GM12874 (cell line): ENCODE data around the gene ZBTB16.

Source experiments
- TF ChIP-seq, protein P1 (sequence below): IDR thresholded peaks from 2 replicates; pipeline ENCODE4 v1.5.1; 2011; ENCODE audit warnings: low read depth, mild to moderate bottlenecking, control low read depth, low read length, moderate library complexity; ENCODE audit not compliant: insufficient read depth

Gene ZBTB16

DNA sequence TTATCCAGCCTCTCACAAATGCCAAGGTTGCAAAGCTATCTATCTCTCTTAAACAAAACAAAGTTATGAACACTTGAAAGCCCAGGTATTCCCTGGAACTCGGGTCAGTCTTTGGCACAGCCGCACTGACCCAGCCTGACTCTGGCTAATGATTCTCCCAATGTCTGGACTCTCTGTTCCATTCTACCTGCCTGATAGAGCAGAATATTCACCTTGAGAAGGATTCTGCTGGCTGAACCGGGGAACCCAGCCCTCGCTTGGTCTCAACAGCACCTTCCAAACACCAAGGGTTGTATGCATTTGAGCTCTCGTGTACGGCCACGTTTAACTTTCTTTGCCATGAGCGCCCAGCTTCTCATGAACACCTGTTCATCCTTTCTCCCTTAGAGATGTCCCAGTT lies 116.8 kb downstream of the ZBTB16 start:
- TF ChIP-seq, protein P1, sequence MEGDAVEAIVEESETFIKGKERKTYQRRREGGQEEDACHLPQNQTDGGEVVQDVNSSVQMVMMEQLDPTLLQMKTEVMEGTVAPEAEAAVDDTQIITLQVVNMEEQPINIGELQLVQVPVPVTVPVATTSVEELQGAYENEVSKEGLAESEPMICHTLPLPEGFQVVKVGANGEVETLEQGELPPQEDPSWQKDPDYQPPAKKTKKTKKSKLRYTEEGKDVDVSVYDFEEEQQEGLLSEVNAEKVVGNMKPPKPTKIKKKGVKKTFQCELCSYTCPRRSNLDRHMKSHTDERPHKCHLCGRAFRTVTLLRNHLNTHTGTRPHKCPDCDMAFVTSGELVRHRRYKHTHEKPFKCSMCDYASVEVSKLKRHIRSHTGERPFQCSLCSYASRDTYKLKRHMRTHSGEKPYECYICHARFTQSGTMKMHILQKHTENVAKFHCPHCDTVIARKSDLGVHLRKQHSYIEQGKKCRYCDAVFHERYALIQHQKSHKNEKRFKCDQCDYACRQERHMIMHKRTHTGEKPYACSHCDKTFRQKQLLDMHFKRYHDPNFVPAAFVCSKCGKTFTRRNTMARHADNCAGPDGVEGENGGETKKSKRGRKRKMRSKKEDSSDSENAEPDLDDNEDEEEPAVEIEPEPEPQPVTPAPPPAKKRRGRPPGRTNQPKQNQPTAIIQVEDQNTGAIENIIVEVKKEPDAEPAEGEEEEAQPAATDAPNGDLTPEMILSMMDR = no peak

DNA sequence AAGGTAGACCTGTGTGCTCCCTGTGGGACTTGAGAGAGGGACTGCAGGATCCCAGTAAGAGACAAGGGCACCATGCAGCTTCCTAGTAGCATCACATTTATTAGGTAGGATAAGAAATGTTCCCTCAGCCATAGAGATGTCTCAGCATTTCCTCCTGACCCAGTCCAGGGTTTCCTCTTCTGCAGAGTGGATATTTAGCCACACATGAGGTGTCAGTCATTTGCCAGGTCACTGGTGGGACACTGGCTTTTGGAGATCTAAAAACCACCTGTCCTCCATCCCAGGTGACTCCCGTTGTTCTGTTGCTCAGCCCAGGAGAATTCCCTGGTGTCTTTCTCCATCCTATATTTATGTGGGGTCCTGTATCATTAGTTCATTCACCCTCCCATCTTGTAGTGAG lies 119.1 kb downstream of the ZBTB16 start:
- TF ChIP-seq, protein P1 = no peak

DNA sequence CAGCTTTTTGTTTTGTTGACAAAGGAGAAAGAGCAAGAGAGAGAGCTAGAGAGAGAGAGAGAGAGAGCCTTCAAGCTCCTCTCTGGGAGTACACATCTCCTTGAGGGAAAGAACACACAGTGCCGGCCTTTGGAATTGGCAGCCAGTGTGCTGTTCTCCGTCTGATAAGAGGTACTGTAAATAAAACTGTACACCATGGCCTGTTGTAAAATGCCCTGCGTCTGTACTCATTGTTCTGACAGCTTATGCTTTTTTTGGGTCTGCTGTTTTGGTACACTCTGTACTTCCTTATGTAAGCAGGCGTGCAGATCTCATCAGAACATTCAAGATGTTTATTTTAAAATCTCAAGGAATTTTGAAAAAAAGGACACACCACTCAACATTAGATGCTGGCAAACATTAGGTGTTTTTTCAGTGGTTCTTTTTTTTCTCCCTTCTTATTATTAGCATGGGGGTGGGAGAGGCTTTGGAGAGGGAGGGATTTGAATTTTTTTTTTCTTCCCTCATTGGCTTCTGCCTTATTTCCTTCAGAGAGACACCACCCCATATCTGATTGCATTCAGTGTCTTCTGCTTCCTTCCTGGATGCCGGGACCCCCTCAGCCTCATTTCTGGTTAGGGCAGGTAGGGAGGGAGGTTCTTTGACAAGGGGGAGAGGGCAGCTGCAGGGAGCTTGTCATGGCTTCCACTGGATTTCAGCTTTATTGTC lies 119.9 kb downstream of the ZBTB16 start:
- TF ChIP-seq, protein P1 = no peak

DNA sequence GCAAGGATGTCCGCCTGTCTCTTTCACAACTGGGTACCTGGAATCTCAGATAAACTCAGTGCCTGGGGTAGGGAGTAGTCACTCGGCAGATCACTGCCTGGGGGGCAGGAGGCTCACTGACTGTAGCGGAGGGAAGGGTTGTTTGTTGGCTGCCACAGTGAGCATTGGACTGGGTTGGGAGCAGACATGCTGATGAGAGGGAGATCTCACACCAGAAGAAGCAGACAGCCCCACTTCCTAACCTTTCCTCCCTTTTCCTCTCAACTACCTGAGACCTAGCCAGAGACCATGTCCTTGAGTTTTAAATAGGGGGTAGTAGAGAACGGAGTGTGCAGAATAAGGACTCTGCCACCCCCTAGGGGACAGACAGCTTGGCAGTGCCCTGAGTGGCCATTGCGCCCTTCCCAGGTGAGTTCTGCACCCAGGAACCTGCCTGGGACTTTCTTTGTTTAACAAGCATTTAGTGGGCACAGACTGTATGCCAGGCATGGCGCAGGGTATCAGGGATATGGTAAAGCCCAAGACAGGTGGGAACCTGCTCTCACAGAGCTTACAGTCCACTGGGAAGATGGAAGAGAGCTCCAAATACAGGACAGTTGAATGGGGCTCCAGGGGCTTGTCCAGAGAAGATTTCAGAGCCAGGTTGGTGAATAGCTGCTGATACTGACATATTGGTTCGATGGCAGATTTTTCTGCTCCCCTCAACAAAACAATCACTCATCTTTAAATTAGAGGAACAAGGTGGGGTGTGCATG lies 121.0 kb downstream of the ZBTB16 start:
- TF ChIP-seq, protein P1 = peak; percentile 20; the same call in 1 of the 2 replicates

DNA sequence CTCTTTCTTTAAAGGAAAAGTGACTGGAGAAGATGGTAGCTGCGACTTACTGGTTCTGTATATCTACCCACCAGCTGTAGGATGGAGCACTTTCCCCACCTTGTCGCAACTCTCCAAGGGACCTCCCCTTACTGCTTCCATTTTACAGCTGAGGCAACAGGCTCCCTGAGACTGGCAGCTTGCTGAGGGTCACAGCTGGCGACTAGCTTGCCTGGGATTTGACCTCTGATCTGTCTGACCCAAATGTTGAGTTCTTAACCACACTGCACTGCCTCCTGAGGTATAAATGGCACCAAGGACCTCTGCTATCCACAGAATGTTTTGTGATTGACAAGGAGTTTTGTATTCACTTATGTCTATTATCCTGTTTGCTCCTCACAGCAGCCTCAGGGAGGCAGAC lies 121.7 kb downstream of the ZBTB16 start:
- TF ChIP-seq, protein P1 = no peak

DNA sequence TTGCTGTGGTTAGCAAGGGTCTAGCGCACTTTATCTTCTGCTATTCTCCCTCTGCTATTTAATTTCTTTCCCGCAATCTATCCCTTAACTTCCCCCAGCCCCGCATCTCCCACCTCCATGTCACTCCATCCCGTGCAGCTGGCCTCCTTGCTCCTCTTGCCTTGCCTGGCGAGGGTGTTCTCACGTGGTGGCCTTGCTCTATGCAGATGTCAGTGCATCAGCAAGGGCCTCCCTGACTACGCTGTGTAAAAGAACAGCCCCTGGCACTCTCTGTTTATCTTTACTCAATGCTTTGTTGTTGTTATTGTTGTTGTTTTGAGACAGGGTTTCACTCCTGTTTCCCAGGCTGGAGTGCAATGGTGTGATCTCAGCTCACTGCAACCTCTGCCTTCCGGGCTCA lies 122.2 kb downstream of the ZBTB16 start:
- TF ChIP-seq, protein P1 = no peak

DNA sequence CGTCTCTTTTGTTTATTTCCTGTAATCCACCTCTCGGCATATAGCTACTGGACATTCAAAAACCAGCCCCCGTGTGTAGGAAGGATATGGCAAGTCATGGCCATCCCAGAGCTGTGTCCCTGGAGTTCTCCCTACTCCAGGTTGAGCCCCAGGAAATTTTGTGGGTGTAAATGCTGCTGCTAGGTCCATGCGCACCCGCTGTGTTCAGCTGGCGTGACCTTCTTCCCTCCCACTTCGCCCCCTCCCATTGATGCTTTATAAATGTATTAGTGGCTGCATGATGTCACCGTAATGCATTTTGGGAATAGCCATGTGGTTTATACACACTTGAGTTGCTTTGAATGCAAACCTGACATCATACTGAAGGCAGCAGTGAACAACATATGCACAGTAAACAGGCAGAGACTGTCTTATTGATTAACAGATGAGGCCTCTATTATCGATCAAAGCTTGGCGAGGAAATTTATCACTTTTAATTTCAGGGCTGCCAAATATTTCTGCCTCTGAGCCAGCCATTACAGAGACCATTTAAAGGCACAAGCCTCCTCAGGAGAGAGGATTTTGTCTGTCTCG lies 123.0 kb downstream of the ZBTB16 start:
- TF ChIP-seq, protein P1 = no peak
